Measurements from ENCODE around the gene C5orf63. TPM values are rescaled to one million over a fixed set of nuclear protein-coding genes. Genes with fewer than 3 reads are reported as not detected.

Gene C5orf63
- total RNA-seq, 3 donors from 2014 or later = 2.4 to 5.6 (median 4.0) TPM

DNA sequence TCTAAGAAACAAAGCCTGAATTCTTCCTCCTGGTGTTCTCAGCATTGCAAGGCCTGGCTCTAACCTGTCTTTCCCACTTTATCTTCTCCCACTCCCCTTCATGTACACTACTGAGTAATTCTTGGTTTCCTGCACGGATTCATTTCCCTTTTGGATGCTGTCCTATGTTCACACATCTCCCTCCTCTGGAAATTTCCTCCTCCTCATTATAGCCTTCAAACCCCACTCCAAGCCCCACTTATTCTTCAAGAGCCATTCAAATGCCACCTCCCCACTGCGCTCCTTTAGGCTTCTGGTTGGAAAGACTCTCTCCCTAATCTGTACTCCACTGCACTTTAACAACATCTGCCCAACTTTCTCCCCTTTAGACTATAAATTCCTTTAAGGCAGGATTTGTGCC is 28.2 kb upstream of the C5orf63 start:
- no peaks in the 10 kb centered on the region for H3K36me3 ChIP-seq
- intact Hi-C loops (cut with DNase I; ENCODE audit: low total_unique reads) = no loop called here
- no peaks in the 10 kb centered on the region for H3K4me1 ChIP-seq
- no peak for DNase-seq (ENCODE audit: low spot score in 2 of 2)
- H3K27ac ChIP-seq = no peak overlapping the region
- no peak overlapping the region for H3K4me3 ChIP-seq
- TF ChIP-seq POLR2A (IDR thresholded peaks at IDR 0.05) (no peak), POLR2AphosphoS5 (IDR thresholded peaks at IDR 0.05) (no peak)
- TF ChIP-seq, protein P1, sequence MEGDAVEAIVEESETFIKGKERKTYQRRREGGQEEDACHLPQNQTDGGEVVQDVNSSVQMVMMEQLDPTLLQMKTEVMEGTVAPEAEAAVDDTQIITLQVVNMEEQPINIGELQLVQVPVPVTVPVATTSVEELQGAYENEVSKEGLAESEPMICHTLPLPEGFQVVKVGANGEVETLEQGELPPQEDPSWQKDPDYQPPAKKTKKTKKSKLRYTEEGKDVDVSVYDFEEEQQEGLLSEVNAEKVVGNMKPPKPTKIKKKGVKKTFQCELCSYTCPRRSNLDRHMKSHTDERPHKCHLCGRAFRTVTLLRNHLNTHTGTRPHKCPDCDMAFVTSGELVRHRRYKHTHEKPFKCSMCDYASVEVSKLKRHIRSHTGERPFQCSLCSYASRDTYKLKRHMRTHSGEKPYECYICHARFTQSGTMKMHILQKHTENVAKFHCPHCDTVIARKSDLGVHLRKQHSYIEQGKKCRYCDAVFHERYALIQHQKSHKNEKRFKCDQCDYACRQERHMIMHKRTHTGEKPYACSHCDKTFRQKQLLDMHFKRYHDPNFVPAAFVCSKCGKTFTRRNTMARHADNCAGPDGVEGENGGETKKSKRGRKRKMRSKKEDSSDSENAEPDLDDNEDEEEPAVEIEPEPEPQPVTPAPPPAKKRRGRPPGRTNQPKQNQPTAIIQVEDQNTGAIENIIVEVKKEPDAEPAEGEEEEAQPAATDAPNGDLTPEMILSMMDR (IDR thresholded peaks at IDR 0.05) = no peak
- H3K27me3 ChIP-seq = no peaks in the 10 kb centered on the region
- no peaks in the 10 kb centered on the region for H3K9me3 ChIP-seq

DNA sequence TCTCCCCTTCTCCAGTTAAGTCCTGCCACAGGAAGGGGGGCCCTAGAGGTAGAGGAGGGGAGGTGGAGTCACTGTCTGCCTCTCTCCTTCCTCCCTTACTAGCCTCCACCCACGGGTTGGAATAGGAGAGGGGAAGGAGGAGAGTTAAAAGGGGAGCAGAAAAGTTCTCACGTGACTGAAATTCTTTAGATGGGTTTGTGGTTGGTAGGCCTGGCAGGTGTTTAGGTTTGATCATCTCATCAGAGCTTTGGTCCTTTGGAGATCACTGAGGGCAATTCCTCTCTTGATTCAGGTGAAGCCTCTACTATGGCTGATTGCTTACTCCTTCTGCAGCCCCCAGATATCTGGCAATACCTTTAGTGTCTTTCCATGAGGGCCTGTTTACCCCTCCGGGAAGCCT is 24.9 kb upstream of the C5orf63 start:
- H3K36me3 ChIP-seq = no peaks in the 10 kb centered on the region
- no peaks in the 10 kb centered on the region for H3K9me3 ChIP-seq
- H3K4me1 ChIP-seq = no peaks in the 10 kb centered on the region
- TF ChIP-seq, protein P1 (IDR thresholded peaks at IDR 0.05) = no peak
- TF ChIP-seq POLR2AphosphoS5 (IDR thresholded peaks at IDR 0.05) (no peak), POLR2A (IDR thresholded peaks at IDR 0.05) (no peak)
- H3K4me3 ChIP-seq = no peak overlapping the region
- DNase-seq (ENCODE audit: low spot score in 2 of 2) = no peak
- no peaks in the 10 kb centered on the region for H3K27me3 ChIP-seq
- intact Hi-C loops (cut with DNase I; ENCODE audit: low total_unique reads) = no loop called here
- no peak overlapping the region for H3K27ac ChIP-seq

DNA sequence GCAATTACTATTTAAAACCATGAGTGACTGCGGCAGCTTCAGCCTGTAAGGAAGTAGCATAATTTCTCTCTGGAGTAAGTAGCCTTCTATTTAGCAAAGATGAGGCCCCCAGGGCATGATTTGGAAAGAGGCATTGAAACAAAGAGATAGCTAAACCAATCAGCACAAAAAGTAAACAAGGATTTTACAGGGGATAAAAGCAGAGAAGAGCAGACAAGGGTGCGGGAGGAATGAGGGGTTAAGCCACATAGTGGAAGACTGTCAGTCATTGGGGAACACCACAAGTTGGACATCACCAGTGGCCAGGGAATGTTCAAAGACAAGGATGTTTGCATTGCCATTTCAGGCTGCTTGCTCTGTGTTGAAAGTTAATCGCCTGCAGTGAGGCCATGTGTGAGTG is 24.0 kb upstream of the C5orf63 start:
- H3K4me1 ChIP-seq = no peaks in the 10 kb centered on the region
- no peak for DNase-seq (ENCODE audit: low spot score in 2 of 2)
- H3K27ac ChIP-seq = no peak overlapping the region
- TF ChIP-seq POLR2AphosphoS5 (IDR thresholded peaks at IDR 0.05) (no peak), POLR2A (IDR thresholded peaks at IDR 0.05) (no peak)
- TF ChIP-seq, protein P1 (IDR thresholded peaks at IDR 0.05) = no peak
- no peaks in the 10 kb centered on the region for H3K36me3 ChIP-seq
- H3K9me3 ChIP-seq = no peaks in the 10 kb centered on the region
- no peaks in the 10 kb centered on the region for H3K27me3 ChIP-seq
- H3K4me3 ChIP-seq = no peak overlapping the region
- intact Hi-C loops (cut with DNase I; ENCODE audit: low total_unique reads) = no loop called here

DNA sequence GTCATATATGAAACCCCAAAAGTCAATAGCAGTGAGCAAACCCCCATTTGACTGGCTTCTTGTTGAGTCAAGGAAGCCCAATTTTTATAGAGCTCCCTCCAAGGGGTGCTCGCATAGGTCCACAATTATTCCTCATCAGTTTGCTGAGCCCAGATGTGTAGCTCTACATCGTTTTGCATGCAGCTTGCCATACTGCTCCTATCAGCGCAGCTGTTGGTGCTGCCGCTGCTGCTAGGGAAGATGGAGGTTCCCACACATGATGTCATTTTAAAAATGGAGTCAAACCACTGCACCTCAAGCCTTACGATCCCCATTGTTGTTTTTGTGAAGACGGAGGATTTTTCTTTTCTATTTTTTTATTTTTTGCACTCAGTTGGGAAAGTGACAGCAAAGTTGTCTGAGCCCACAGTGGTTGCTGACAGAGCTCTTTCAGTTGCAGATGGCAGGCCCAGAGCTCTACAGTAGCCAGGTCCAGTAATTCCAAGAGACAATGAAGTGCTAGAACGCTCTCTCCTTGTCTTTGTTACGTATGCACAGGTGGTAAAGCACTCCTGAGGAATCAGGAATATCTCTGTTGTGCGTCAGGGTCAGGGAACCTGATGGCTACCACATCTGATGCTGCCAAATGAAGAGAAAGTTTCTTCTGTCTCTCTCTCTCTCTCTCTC is 23.2 kb upstream of the C5orf63 start:
- no peak overlapping the region for H3K27ac ChIP-seq
- H3K4me1 ChIP-seq = no peaks in the 10 kb centered on the region
- H3K36me3 ChIP-seq = no peaks in the 10 kb centered on the region
- H3K4me3 ChIP-seq = no peak overlapping the region
- DNase-seq (ENCODE audit: low spot score in 2 of 2) = no peak
- TF ChIP-seq POLR2AphosphoS5 (IDR thresholded peaks at IDR 0.05) = no peak
- no peak for TF ChIP-seq POLR2A (IDR thresholded peaks at IDR 0.05)
- intact Hi-C loops (cut with DNase I; ENCODE audit: low total_unique reads) = no loop called here
- no peaks in the 10 kb centered on the region for H3K9me3 ChIP-seq
- no peaks in the 10 kb centered on the region for H3K27me3 ChIP-seq

DNA sequence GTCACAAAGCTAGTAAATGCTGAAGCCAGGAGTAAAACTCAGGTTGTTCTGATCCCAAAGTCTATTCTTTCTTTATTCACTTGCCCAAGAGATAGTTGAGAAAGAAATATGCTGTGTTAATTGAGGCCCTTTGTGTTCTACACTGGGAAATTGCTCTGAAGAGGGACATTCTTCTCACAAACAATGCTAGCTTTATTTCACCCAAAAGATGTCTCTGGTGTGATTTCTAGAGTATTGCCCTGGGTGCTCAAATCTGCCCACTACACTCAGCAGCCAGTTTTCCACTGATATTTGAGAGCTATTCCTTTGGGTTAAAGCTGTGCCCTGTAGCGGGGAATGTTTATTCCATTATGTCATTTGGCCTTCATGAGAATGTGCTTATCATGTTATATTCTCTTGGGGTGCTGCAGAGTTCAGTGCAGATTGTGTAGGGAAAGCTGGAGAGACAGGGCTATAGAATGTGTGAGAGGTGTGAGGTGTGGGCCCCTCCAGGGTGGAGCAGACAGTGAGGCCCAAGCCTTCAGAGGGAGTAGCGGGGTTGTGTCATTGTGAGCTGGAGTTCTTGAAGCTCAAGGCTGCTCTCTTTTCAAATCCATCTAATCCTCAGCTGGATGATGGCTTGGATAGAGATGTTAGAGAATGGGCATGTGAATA is 21.0 kb upstream of the C5orf63 start:
- no peaks in the 10 kb centered on the region for H3K9me3 ChIP-seq
- no peak for DNase-seq (ENCODE audit: low spot score in 2 of 2)
- intact Hi-C loops (cut with DNase I; ENCODE audit: low total_unique reads) = no loop called here

More for the DNA sequence above, 21.0 kb upstream of the C5orf63 start:
- Histone ChIP-seq H3K4me1 (no peaks in the 10 kb centered on the region), H3K27ac (no peak overlapping the region), H3K4me3 (no peak overlapping the region), H3K27me3 (no peaks in the 10 kb centered on the region), H3K36me3 (no peaks in the 10 kb centered on the region)
- TF ChIP-seq, protein P1 (IDR thresholded peaks at IDR 0.05) = no peak
- TF ChIP-seq POLR2A (IDR thresholded peaks at IDR 0.05) = no peak
- TF ChIP-seq POLR2AphosphoS5 (IDR thresholded peaks at IDR 0.05) = no peak

Measured in breast epithelium (tissue), 4 donors.